AG09319 (cell line): ENCODE measurements around the gene KDM4C.

Experiments used
- DNase-seq: peaks from one replicate; pipeline ENCODE4 v3.0.0-alpha.2; 2010; ENCODE audit warnings: low read depth; ENCODE audit errors: extremely low read depth
- CTCF ChIP-seq: IDR thresholded peaks from 2 replicates; pipeline ENCODE4 v1.5.1; 2011; ENCODE audit warnings: low read depth, mild to moderate bottlenecking, inconsistent platforms, low read length, moderate library complexity

Gene KDM4C

DNA sequence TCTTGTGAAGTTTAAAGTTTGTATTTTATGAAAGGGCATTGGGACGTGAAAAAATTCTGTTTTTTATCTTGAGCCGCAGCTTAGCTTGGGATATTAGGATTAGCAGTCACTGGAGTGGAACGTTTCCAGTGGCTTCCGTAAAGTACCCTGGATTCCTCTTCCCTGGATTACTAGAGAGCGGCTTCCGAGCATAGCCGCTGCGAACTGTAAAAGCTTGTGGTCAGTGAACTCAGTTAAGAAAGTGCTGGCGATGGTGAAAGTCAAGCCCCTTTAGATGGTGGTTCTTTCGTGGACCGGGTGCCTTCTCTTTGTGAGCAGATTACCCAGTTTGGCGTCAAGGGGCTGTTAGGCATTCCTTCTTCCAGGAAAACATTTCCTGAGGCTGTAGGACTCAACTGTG, 168.1 kb downstream of the KDM4C start:
- no peak for TF ChIP-seq CTCF
- DNase-seq: no peak

DNA sequence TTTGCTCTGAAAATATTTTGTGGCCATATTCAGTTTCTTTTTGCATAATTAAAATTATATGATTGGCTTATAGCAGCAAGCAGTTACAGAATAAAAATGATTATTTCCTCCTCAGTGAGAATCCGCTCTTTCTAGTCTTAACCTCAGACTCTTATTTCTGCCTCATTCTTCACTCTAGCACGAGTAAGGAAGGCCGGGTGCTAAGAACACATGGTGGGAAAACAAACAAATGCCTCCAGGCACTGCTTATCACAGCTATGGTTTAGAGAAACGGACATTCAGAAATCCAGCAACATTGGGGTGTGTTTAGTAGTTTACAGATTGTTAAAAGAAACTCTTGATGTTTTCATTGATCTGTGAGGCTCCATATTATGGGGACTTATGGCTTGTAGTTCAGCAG, 168.7 kb downstream of the KDM4C start:
- DNase-seq: no peak
- TF ChIP-seq CTCF: no peak

DNA sequence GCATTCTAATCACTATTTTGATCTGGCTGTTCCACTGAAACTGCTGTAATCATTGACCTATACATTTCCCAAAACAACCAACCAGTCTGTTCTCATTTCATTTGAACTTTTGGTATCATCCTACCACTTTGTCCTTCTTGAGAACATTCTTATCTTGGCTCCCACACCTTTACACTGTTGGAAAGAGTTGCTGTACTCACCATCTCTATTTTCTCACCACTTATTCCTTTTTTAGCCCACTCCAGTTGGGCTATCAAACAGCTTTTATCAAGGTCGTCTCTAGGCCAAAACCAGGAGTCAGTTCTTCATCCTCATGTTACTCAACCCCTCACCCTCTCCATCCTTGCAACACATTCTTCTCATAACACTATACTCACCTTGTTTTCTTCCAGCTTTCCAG, 170.1 kb downstream of the KDM4C start:
- TF ChIP-seq CTCF: no peak
- DNase-seq: no peak

- no peak for DNase-seq
- TF ChIP-seq CTCF: no peak
Measured at GRCh38 chr9:6928863-6929262, 171.1 kb downstream of the KDM4C start.

- TF ChIP-seq CTCF: no peak
- no peak for DNase-seq
Measured at GRCh38 chr9:6929441-6930215, 171.9 kb downstream of the KDM4C start.

DNA sequence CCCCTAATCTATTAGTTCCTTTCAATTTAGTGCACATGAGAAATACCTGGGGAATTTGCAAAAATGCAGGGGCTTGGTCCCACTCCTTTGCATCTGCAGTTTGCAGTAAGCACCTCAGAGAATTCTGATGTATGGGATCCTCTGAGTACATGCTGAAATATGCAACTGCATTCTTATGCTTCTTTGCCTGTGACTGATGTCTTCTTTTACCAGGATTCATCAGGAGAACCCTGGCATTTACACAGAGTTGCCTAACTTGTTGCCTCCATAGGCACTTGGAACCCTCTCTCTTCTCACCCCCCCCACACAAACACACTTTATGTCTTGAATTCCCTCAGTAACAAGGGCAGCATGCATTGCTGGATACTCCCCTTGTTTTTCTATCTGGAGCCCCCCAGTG, 173.1 kb downstream of the KDM4C start:
- no peak for TF ChIP-seq CTCF
- no peak for DNase-seq

GRCh38 chr9:6931913-6932312, 174.1 kb downstream of the KDM4C start:
- no peak for TF ChIP-seq CTCF
- no peak for DNase-seq
